Endothelial cell of umbilical vein (primary cell): ENCODE measurements around the gene RSPH6A. TPM values are rescaled to one million over a fixed set of nuclear protein-coding genes. Genes with fewer than 3 reads are reported as not detected.

Source experiments
- BruUV-seq: library from RNA; stranded (reverse); fragments of 400-500 nt; replicated peaks from 2 replicates; lab custom pipeline; 2021; lab: Mats Ljungman, UMichigan
- CTCF ChIA-PET: fragments of 300-600, 350-600 bp; sonication (Branson Sonifier 250); formaldehyde crosslinking; loops from one replicate; lab custom pipeline; 2021; ENCODE audit warnings: antibody characterized with exemption, inconsistent platforms; lab: Charles Lee
- POLR2A ChIA-PET: fragments of 300-600, 350-600 bp; sonication (Branson Sonifier 250); formaldehyde crosslinking; loops from one replicate; lab custom pipeline; 2021; ENCODE audit warnings: antibody characterized with exemption, inconsistent platforms; lab: Charles Lee
- DNase-seq: peaks from one replicate; pipeline ENCODE4 v3.0.0-alpha.2; 2011; ENCODE audit warnings: low read depth, low spot score
- FAIRE-seq: peaks from 2 replicates; lab custom pipeline; 2011; peaks lifted over from hg19 to GRCh38; lab: Jason Lieb, UNC
- H2AFZ ChIP-seq: 2 replicates; pipeline ENCODE4 v1.6.0; 2012; ENCODE audit warnings: low read depth, low read length, control low read depth, inconsistent platforms
- H3K27ac ChIP-seq: 2 replicates; pipeline ENCODE4 v1.5.1; 2011; ENCODE audit warnings: low read depth, mild to moderate bottlenecking, control low read depth, low read length, moderate library complexity; ENCODE audit not compliant: insufficient read depth
- H3K27me3 ChIP-seq, 2 experiments: 2 replicates each; pipeline versions ENCODE4 v1.6.0 to v1.6.1; 2011; ENCODE audit warnings: low read length in 2 of 2, mixed read lengths in 1 of 2; ENCODE audit not compliant: control insufficient read depth in 2 of 2, insufficient read depth in 2 of 2
- H3K36me3 ChIP-seq, 2 experiments: 2 replicates in 1 of 2; 3 replicates in 1 of 2; pipeline ENCODE4 v1.5.1; 2011; ENCODE audit warnings: low read length in 2 of 2, mild to moderate bottlenecking in 1 of 2, moderate library complexity in 1 of 2; ENCODE audit not compliant: control insufficient read depth in 2 of 2, insufficient read depth in 2 of 2; ENCODE audit errors: extremely low read depth in 1 of 2
- H3K4me1 ChIP-seq: 3 replicates; pipeline ENCODE4 v1.5.1; 2011; ENCODE audit warnings: mild to moderate bottlenecking, low read length; ENCODE audit not compliant: control insufficient read depth, insufficient read depth; ENCODE audit errors: extremely low read depth
- H3K4me2 ChIP-seq: 2 replicates; pipeline ENCODE4 v1.6.1; 2011; ENCODE audit warnings: low read length, control low read depth, mixed read lengths; ENCODE audit not compliant: insufficient read depth
- H3K4me3 ChIP-seq, 3 experiments: fragments of 200-600 bp in 1 of 3; sonication (generic), shearing (Covaris generic) in 1 of 3; replicated peaks in 1 of 3; 2 replicates each; pipeline ENCODE4 v1.5.1; 2011 to 2016; ENCODE audit warnings: control low read depth in 3 of 3, low read length in 3 of 3, mild to moderate bottlenecking in 2 of 3, inconsistent platforms in 1 of 3, low read depth in 1 of 3, moderate library complexity in 1 of 3; ENCODE audit not compliant: insufficient read depth in 1 of 3
- H3K79me2 ChIP-seq: 2 replicates; pipeline ENCODE4 v1.6.0; 2012; ENCODE audit warnings: low read length, inconsistent platforms; ENCODE audit not compliant: control insufficient read depth, insufficient read depth
- H3K9ac ChIP-seq: replicated peaks from 2 replicates; pipeline ENCODE3; 2011; ENCODE audit warnings: low read length, control low read depth; ENCODE audit not compliant: insufficient read depth; ENCODE audit errors: extremely low read depth
- H3K9me1 ChIP-seq: replicated peaks from 3 replicates; pipeline ENCODE4 v1.6.0; 2011; ENCODE audit warnings: mild to moderate bottlenecking, low read length; ENCODE audit not compliant: control insufficient read depth, insufficient read depth; ENCODE audit errors: extremely low read depth
- H3K9me3 ChIP-seq: replicated peaks from 2 replicates; pipeline ENCODE4 v1.5.1; 2012; ENCODE audit warnings: low read length, inconsistent platforms; ENCODE audit not compliant: control insufficient read depth, insufficient read depth
- H4K20me1 ChIP-seq: replicated peaks from 2 replicates; pipeline ENCODE3; 2011; ENCODE audit warnings: mild to moderate bottlenecking, low read length; ENCODE audit not compliant: control insufficient read depth, insufficient read depth; ENCODE audit errors: extremely low read depth
- EZH2 ChIP-seq: IDR thresholded peaks from 2 replicates; pipeline ENCODE4 v1.6.1; 2012; ENCODE audit warnings: borderline replicate concordance, low read depth, mild to moderate bottlenecking, moderate library complexity, low read length, inconsistent platforms; ENCODE audit not compliant: severe bottlenecking
- FOS ChIP-seq: IDR thresholded peaks from 2 replicates; pipeline ENCODE4 v1.6.1; 2011; ENCODE audit warnings: mild to moderate bottlenecking, low read length, moderate library complexity, borderline replicate concordance; ENCODE audit not compliant: insufficient read depth
- GATA2 ChIP-seq: IDR thresholded peaks from 2 replicates; pipeline ENCODE4 v1.7.0; 2011; ENCODE audit warnings: low read depth, mild to moderate bottlenecking, moderate library complexity, mixed read lengths, low read length; ENCODE audit not compliant: insufficient read length, insufficient read depth
- JUN ChIP-seq: IDR thresholded peaks from 2 replicates; pipeline ENCODE4 v1.6.1; 2011; ENCODE audit warnings: borderline replicate concordance, low read depth; ENCODE audit not compliant: insufficient read length, insufficient read depth
- MAX ChIP-seq: IDR thresholded peaks from 2 replicates; pipeline ENCODE4 v1.6.1; 2011; ENCODE audit not compliant: insufficient read depth, insufficient read length
- MYC ChIP-seq: IDR thresholded peaks from one replicate; pipeline ENCODE4 v1.6.1; 2011; ENCODE audit warnings: mild to moderate bottlenecking, low read depth, low read length
- POLR2AphosphoS5 ChIP-seq: IDR thresholded peaks from 2 replicates; pipeline ENCODE4 v1.6.1; 2012; ENCODE audit warnings: low read depth, mild to moderate bottlenecking, control low read depth, low read length, moderate library complexity; ENCODE audit not compliant: insufficient read depth
- dilution Hi-C: fragments of 300-500 bp; cut with MboI; formaldehyde crosslinking; loops from one replicate; pipeline ENCODE4 v1.15.0; 2019; ENCODE audit warnings: low sequenced_read_pairs; ENCODE audit not compliant: extremely low pct_ligation_motif_present
- intact Hi-C: fragments of 100-400 bp; cut with micrococcal nuclease; formaldehyde crosslinking; loops from one replicate; pipeline ENCODE4 v1.10.0; 2022
- polyA plus RNA-seq, 4 experiments: library from polyadenylated mRNA; depleted of rRNA in 3 of 4; stranded (reverse) in 3 of 4; unstranded in 1 of 4; fragments of >200 nt; gene quantifications; 2 replicates each; pipeline versions ENCODE4 v1.2.1 to v1.2.3, GENCODE V29; 2011 to 2012; ENCODE audit warnings: missing spikeins in 1 of 4
- total RNA-seq: library from RNA; stranded (reverse); gene quantifications from 2 replicates; pipeline ENCODE4 v1.2.3, GENCODE V29; 2021
- TF ChIP-seq, protein P1 (sequence below), 2 donors: IDR thresholded peaks; 1 replicate in 1 of 2; 2 replicates in 1 of 2; pipeline ENCODE4 v1.5.1; 2011; ENCODE audit warnings: low read length in 2 of 2, mild to moderate bottlenecking in 2 of 2, moderate library complexity in 2 of 2, control low read depth in 1 of 2, inconsistent platforms in 1 of 2, low read depth in 1 of 2; ENCODE audit not compliant: insufficient read depth in 1 of 2; ENCODE audit errors: extremely low read depth in 1 of 2

The RSPH6A gene
- total and polyA plus RNA-seq, 2 donors (not counting 3 experiments of a cell fraction or from before 2014, with no cell fraction given), result 0.03 to 0.62 TPM

DNA sequence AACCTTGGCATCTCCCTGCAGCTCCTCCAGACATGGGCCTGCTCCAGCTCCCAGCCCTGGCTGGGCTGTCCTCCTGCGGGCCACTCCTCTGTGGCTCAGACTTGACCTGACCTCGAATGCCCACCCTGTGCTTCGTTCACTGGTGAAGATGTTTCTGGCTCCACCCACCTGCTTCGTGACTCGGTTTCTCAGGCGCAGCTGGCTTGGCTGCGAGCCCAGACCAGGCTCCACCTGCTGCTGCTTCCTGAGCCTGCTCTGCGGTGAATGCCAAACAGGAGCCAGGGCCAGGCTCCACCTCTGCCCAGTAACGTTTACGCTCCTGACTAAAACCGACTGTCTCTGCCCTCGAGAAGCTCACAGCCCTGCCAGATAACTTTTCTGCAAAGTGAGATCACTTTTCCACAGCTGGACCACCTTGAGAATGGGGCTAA, 8.9 kb upstream of the RSPH6A start:
- Histone ChIP-seq H3K9me3 (no peaks in the 10 kb centered on the region), H3K36me3 (peaks cover 13 to 57% of the 10 kb centered on the region in 2 experiments), H3K4me1 (peaks cover 11% of the 10 kb centered on the region), H3K79me2 (no peaks in the 10 kb centered on the region), H3K4me3 (no peak overlapping the region), H3K27ac (no peak overlapping the region), H3K9ac (no peak overlapping the region), H4K20me1 (no peaks in the 10 kb centered on the region), H2AFZ (no peak overlapping the region), H3K27me3 (no peaks in the 10 kb centered on the region), H3K4me2 (no peak overlapping the region), H3K9me1 (no peaks in the 10 kb centered on the region)
- BruUV-seq, result no TSS peak
- intact Hi-C loops, result no loop called here
- ChIA-PET CTCF (interaction anchor here (1.3 kb wide), 1 partner anchor 54 kb away, joined by 4 read pairs; no protein-coding TSS in a partner anchor), POLR2A (no interaction called here)
- FAIRE-seq, result peak; percentile 18
- peak; percentile 74 for DNase-seq
- TF ChIP-seq MAX (no peak), POLR2AphosphoS5 (peak; percentile 14), MYC (no peak), JUN (no peak)
- TF ChIP-seq, protein P1, sequence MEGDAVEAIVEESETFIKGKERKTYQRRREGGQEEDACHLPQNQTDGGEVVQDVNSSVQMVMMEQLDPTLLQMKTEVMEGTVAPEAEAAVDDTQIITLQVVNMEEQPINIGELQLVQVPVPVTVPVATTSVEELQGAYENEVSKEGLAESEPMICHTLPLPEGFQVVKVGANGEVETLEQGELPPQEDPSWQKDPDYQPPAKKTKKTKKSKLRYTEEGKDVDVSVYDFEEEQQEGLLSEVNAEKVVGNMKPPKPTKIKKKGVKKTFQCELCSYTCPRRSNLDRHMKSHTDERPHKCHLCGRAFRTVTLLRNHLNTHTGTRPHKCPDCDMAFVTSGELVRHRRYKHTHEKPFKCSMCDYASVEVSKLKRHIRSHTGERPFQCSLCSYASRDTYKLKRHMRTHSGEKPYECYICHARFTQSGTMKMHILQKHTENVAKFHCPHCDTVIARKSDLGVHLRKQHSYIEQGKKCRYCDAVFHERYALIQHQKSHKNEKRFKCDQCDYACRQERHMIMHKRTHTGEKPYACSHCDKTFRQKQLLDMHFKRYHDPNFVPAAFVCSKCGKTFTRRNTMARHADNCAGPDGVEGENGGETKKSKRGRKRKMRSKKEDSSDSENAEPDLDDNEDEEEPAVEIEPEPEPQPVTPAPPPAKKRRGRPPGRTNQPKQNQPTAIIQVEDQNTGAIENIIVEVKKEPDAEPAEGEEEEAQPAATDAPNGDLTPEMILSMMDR (IDR thresholded peaks at IDR 0.05; ENCODE audit: extremely low read depth in 1 of 2, insufficient read depth in 1 of 2, low read depth in 1 of 2, low read length in 2 of 2), result no peak
- dilution Hi-C loops, result no loop called here

DNA sequence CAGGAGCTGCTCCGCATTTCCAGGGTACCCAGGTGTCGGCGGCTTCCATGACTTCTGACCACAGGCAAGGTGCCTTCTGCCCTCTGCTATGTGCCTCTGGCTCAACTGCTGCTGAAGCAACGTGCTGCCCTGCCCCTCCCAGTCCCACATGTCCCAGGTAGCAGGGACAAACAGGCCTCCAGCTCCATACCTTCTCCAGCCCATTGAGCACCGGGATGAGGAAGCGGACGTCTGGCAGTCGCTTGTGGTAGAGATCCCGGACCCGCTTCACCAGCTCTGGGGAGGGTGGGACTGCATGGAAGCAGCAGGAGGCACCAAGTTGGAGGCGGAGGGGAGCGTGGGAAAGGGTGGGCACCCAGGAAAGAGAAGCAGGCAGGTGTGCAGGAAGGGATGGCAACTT, 8.1 kb upstream of the RSPH6A start:
- H3K9ac ChIP-seq, result no peak overlapping the region
- H3K9me1 ChIP-seq, result no peaks in the 10 kb centered on the region
- intact Hi-C loops (no loop called here), dilution Hi-C loops (no loop called here)
- no peak overlapping the region for H3K4me3 ChIP-seq
- ChIA-PET CTCF (interaction anchor here (1.1 kb wide), 1 partner anchor 24 kb away, joined by 3 read pairs; no protein-coding TSS in a partner anchor), POLR2A (interaction anchor here (0.6 kb wide), 1 partner anchor 52 kb away, joined by 3 read pairs; no protein-coding TSS in a partner anchor)
- no peaks in the 10 kb centered on the region for H3K9me3 ChIP-seq
- TF ChIP-seq, protein P1 (IDR thresholded peaks at IDR 0.05; ENCODE audit: extremely low read depth in 1 of 2, insufficient read depth in 1 of 2, low read depth in 1 of 2, low read length in 2 of 2), result no peak
- TF ChIP-seq MAX, result no peak
- TF ChIP-seq GATA2, result no peak
- TF ChIP-seq EZH2, result no peak
- TF ChIP-seq MYC, result no peak
- no peak for TF ChIP-seq POLR2AphosphoS5
- no peak for TF ChIP-seq JUN
- TF ChIP-seq FOS, result no peak
- H3K4me2 ChIP-seq, result no peak overlapping the region
- H3K4me1 ChIP-seq, result peaks cover 11% of the 10 kb centered on the region
- H4K20me1 ChIP-seq, result no peaks in the 10 kb centered on the region
- no peak overlapping the region for H3K27ac ChIP-seq
- H3K36me3 ChIP-seq, result peaks cover 9 to 49% of the 10 kb centered on the region in 2 experiments
- FAIRE-seq, result no peak
- no TSS peak for BruUV-seq
- H3K27me3 ChIP-seq, result no peaks in the 10 kb centered on the region
- DNase-seq, result no peak
- H2AFZ ChIP-seq, result no peak overlapping the region
- no peaks in the 10 kb centered on the region for H3K79me2 ChIP-seq
